ENCODE data around the gene COL15A1. TPM values are rescaled to one million over a fixed set of nuclear protein-coding genes. Genes with fewer than 3 reads are reported as not detected.

Gene COL15A1
- total RNA-seq, 4 donors from 2014 or later: 20.7 to 98.5 (median 55.0) TPM

DNA sequence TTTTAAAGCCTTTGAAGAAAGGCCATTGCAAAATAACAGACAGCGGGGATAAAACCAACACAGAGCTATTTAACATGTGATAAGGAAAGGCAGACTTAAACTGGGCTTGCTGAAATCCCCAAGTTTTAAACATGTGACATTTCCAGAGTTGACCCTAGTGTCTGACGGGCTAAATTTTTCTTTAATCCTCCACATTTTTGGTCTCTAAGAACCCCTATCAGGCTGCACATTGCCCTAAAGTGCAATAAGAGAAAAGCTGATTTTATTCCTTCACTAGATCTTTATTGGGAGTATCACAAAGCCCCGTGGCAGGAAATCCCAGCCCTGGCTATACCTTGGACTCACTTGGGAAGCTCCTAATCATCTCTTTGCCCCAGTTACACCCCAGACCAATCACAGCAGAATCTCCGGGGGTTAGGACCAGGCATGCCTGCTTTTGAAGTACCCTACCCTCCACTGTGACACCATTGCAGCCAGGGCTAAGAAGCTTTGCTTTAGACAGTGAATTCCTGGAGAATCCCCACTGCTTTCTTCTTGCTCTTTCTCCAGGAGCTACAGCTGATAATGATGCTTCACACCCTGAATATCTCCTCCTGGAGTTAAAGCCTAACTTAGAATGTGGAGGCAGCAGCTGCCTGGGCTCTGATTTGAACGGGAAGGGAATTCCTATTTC lies 20.1 kb upstream of the COL15A1 start:
- DNase-seq (ENCODE audit: low spot score): no peak
- no peak for ATAC-seq (ENCODE audit: low FRiP score)
- TF ChIP-seq, protein P1, sequence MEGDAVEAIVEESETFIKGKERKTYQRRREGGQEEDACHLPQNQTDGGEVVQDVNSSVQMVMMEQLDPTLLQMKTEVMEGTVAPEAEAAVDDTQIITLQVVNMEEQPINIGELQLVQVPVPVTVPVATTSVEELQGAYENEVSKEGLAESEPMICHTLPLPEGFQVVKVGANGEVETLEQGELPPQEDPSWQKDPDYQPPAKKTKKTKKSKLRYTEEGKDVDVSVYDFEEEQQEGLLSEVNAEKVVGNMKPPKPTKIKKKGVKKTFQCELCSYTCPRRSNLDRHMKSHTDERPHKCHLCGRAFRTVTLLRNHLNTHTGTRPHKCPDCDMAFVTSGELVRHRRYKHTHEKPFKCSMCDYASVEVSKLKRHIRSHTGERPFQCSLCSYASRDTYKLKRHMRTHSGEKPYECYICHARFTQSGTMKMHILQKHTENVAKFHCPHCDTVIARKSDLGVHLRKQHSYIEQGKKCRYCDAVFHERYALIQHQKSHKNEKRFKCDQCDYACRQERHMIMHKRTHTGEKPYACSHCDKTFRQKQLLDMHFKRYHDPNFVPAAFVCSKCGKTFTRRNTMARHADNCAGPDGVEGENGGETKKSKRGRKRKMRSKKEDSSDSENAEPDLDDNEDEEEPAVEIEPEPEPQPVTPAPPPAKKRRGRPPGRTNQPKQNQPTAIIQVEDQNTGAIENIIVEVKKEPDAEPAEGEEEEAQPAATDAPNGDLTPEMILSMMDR (IDR thresholded peaks at IDR 0.05): no peak

DNA sequence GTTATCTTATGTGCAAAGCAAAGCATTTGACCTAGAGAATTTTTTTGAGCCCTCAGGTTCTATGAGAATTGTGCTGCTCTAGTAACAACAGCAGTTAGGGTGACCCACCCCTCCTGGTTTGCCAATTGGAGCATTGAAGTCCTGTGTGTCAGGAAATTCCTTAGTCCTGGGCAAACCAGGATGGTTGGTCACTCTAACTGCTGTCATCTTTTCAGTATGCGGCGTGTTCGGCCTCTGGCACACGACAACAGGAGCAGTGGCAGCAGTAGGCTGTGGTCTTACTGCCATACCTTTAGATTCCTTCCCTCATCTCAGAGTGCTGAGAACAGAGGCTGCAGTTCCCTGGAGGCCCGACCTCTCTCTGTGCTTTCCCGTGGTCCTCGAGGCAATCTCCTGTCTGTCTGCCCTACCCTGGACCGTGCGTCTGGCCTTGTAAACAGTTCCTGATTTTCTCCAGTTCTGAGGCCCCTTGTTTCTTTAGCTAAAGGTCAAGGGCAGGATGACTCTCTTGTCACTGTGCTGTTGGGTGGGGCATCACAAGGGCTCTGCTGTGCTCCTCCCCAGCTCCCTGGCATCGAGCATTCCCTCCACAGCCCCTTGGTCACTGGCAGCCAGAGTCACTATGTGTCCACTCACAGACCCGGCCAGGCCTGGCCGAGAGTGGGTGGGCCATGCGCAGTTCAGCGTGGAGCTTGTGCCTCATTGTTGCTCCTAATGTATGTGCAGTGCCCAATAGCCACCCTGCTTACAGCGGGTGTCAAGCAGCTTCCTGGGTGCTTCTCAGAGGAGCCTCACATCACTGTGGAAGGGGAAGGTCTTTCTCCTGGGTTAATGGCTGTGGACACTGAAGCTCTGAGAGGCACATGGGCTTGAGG lies 18.5 kb upstream of the COL15A1 start:
- TF ChIP-seq, protein P1 (IDR thresholded peaks at IDR 0.05): no peak
- DNase-seq (ENCODE audit: low spot score) (no peak), ATAC-seq (ENCODE audit: low FRiP score) (no peak)

DNA sequence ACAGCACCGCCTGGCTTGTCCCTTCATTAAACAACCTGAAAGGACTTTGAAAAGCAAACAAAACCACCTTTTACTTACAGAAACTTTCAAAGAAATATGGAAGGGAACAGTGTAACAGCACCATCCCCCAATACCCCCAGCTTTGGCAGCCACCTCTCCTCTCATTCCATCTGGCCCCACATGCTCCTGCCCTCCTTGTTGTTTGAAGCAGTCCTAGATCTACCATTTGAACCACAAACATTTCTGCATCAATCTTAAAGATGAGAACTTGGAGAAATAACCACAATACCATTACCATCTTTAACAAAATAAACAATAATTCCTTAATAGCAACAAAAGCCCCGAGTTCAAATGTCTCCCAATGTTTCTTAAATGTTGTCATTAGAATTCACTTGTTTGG lies 17.8 kb upstream of the COL15A1 start:
- TF ChIP-seq, protein P1 (IDR thresholded peaks at IDR 0.05): no peak
- ATAC-seq (ENCODE audit: low FRiP score) (no peak), DNase-seq (ENCODE audit: low spot score) (no peak)

DNA sequence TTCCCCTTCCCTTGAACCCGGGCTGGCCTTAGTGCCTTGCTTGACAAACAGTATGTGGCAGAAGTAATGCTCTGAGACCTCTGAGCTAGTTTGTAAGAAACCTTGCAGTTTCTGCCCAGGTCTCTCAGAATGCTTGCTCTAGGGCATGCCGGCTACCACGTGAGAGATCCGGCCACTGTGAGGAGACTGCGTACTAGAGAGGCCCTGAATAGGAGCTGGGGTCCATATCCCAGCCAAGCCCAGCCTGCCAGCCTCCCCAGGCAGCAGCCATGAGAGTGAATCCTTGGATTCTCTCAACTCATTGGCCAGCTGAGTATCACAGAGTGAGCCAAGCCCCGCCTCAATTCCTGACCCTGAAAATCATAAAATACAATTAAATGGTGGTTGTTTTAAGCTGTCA lies 16.0 kb upstream of the COL15A1 start:
- TF ChIP-seq, protein P1 (IDR thresholded peaks at IDR 0.05): no peak
- ATAC-seq (ENCODE audit: low FRiP score) (no peak), DNase-seq (ENCODE audit: low spot score) (no peak)

DNA sequence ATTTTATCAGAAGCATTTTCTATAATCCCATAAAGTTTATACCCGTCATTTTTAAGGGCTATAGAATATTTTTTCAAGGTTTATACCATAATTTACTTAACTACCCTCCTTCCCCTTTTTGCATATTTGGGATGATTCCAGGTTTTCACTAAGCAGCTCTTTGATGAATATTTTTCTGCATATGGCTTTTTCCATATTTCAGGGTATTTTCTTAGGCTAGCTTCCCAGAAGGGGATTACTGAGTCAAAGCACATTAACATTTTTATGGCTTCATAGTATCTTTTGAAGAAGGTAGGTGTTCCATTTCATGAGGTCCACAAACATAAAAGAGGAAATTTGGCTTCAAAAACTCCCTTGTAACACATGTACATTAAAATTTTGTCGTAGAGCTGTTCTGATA lies 14.6 kb upstream of the COL15A1 start:
- TF ChIP-seq, protein P1 (IDR thresholded peaks at IDR 0.05): no peak
- no peak for DNase-seq (ENCODE audit: low spot score)
- no peak for ATAC-seq (ENCODE audit: low FRiP score)

DNA sequence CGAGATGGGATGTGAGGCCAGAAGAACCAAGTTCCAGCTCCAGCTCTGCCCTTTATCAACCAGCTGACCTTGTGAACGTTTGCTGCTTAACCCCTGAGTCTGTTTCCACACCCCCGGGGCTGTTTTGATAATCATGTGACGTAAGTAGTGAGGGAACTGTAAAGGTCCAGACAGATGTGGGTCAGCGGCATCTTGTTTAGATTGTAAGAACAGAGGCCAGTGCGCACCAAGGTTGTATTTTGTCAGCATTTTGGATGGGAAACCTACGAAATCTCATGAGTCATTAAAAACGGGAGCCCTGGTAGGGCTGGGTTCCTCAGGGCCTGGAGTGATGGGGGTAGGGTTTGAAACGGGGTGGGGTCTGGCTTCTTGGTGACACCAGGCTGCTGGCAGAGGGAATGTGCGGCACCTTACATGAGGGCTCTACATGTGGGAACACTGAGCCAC lies 13.8 kb upstream of the COL15A1 start:
- ATAC-seq (ENCODE audit: low FRiP score): no peak
- TF ChIP-seq, protein P1 (IDR thresholded peaks at IDR 0.05): no peak
- no peak for DNase-seq (ENCODE audit: low spot score)
